Hepatocyte (in vitro differentiated cells): Measurements from ENCODE around the gene HSP90AA1.

Experiments
- EZH2 ChIP-seq: fragments of 200-600 bp; sonication (generic); IDR thresholded peaks from 2 replicates; pipeline ENCODE4 v1.6.1; 2016; ENCODE audit warnings: antibody characterized with exemption, mild to moderate bottlenecking, borderline replicate concordance
- EZH2phosphoT487 ChIP-seq: fragments of 200-600 bp; sonication (generic); IDR thresholded peaks from one replicate; pipeline ENCODE4 v1.6.1; 2018; ENCODE audit warnings: antibody characterized with exemption, mild to moderate bottlenecking, low read depth, moderate library complexity; ENCODE audit not compliant: unreplicated experiment, severe bottlenecking
- TF ChIP-seq, protein P1 (sequence below): fragments of 200-600 bp; sonication (generic); IDR thresholded peaks from 2 replicates; pipeline ENCODE4 v1.5.1; 2016; ENCODE audit warnings: antibody characterized with exemption, mild to moderate bottlenecking; ENCODE audit not compliant: poor library complexity

DNA sequence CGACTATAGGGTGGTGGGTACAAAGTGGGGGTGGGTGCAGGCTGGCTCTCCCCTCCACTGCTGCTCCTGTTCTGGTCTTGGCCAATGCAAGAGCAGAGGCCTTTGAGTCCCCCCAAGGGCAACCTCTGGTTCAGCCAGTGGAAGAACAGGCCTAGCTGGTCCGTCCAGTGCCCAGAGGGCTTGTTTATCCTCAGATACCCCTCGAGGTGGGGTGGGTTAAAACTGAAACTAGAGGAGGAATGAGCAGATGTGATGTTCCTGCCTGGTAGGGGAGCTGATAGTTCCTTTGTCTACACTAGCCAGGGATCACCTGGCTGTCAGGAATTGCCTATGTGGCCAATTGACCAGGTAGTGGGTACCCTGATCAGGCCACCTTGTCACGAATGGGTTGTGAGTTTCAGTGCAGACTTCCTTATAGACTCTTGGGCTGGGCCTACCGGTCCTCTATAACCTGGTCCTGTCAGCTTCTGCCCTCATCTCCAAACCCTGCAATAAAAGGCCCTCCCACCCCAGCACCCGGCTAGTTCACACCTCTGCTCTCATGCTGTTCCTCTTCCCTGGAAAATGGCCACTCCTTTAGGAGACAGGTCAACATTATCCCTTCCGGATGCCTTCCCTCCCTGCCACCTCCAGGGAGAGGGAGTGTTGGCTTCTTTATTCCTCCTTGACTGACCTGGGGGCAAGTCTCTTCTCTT lies 10.7 kb upstream of the HSP90AA1 start:
- TF ChIP-seq, protein P1, sequence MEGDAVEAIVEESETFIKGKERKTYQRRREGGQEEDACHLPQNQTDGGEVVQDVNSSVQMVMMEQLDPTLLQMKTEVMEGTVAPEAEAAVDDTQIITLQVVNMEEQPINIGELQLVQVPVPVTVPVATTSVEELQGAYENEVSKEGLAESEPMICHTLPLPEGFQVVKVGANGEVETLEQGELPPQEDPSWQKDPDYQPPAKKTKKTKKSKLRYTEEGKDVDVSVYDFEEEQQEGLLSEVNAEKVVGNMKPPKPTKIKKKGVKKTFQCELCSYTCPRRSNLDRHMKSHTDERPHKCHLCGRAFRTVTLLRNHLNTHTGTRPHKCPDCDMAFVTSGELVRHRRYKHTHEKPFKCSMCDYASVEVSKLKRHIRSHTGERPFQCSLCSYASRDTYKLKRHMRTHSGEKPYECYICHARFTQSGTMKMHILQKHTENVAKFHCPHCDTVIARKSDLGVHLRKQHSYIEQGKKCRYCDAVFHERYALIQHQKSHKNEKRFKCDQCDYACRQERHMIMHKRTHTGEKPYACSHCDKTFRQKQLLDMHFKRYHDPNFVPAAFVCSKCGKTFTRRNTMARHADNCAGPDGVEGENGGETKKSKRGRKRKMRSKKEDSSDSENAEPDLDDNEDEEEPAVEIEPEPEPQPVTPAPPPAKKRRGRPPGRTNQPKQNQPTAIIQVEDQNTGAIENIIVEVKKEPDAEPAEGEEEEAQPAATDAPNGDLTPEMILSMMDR: no peak
- TF ChIP-seq EZH2phosphoT487 (no peak), EZH2 (no peak)
